GM19395 (cell line): Measurements from ENCODE around the gene MYMX.
"Not testable (repeated sequence)": the region's sequence is repeated elsewhere in the genome, so short reads cannot be mapped to it uniquely, and the experiment has no call there.

Experiments used
- ATAC-seq: cut with Tn5 transposase; IDR thresholded peaks from one replicate; pipeline ENCODE4 v1.9.1; 2021; ENCODE audit warnings: mild to moderate bottlenecking, moderate library complexity; ENCODE audit not compliant: unreplicated experiment

MYMX gene

DNA sequence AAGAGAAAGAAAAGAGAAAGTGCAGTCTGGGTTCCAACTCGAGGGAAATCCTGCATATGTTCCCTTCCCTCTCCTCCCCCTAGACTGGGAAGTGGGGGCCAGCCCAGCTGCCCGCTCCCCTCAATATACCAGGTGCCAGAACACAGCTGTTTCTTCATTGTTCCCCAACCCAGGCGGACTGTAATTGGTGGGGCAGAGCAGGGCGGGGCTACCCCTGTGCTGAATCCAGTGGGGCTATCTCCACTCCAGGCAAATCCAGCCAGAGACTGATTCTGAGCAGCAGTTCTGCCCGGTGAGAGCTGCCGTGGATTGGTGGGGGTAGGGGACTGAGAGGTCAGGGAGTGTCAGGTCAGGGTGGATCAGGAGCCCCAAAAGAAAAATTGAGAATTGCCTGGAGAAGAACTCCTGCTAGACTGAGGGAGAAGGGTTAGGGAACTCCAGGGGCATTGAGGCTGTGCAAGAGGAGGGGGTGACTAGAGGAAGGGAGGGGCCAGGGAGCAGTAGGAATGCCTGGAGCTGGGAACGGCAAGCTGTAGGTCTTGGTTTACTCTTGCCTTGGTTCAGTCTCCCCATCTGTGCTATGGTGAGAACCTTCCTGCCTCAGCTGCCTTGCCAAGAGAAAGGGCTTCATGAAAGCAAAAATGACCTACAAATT, at the start of gene MYMX:
MYMX (plus strand) TSS at position 250 of the 655 bp plus-strand sequence. CDS start 546 bp downstream, outside the sequence.
- no peak for ATAC-seq

DNA sequence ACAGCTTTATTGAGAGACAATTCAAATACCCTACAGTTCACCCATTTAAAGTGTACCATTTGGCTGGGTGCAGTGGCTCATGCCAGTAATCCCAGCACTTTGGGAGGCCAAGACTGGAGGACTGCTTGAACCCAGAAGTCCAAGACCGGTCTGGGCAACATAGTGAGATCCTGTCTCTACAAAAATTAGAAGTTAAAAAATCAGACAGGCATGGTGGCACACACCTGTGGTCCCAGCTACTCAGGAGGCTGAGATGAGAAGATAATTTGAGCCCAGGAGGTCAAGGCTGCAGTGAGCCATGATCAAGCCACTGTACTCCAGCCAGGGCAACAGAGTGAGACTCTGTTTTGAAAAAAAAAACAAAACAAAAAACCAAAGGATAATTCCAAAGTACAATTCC, 49.2 kb upstream of the MYMX start:
- ATAC-seq = no peak

GRCh38 chr6:44169154-44169553, 47.6 kb upstream of the MYMX start:
- ATAC-seq = no peak

GRCh38 chr6:44169886-44170570, 46.7 kb upstream of the MYMX start:
- ATAC-seq = no peak

- no peak for ATAC-seq
These were observed 44.7 kb upstream of the MYMX start for GRCh38 chr6:44171899-44172546.

DNA sequence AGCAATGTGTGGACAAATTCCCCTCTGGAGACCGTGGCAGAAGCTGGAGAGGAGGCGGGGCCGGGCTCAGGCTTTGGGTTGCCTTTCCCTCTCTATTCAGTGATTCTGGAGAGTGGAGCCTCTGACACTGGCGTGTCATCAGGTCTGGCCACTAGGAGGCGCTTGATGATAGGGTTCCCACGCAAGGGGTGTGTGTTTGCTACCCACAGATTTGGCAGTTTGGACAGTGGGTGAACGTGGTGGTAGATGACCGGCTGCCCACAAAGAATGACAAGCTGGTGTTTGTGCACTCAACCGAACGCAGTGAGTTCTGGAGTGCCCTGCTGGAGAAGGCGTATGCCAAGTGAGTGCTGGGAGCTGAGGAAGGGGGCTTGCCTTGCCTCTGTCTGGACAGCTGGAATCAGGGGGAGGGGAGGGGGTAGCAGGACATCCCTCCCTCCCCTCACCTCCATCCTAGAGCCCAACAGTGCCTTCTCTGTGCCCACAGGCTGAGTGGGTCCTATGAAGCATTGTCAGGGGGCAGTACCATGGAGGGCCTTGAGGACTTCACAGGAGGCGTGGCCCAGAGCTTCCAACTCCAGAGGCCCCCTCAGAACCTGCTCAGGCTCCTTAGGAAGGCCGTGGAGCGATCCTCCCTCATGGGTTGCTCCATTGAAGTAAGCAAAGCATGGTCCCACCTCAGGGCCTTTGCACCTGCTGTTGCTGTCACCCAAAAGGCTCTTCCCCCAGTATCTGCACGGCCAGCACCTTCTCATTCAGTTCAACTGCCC, 43.8 kb upstream of the MYMX start:
- peak; percentile 72 for ATAC-seq

DNA sequence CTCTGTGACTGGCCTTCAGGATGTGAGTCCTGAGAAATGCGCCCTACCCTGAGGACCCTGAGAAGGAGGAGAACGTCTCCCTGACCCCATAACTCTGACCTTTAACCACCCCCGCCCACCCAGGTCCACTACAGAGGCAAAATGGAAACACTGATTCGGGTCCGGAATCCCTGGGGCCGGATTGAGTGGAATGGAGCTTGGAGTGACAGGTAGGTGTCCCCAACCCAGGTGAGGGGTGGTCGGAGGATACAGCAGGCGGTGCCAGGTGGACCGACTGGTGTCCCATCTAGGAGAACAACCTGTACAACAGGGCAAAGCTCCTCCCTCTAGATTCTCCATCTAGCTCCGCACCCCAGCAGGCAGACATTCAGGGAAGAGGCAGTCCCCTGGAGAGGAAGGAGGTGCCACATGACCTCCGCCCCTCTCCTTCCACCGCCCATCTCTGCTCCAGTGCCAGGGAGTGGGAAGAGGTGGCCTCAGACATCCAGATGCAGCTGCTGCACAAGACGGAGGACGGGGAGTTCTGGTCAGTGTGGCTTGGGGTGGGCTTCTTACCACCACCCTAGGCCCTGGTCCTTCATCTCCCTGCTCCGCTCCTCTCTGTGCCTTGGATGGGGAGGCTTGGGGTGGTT, 40.5 kb upstream of the MYMX start:
- ATAC-seq = no peak

GRCh38 chr6:44176762-44177509, 39.8 kb upstream of the MYMX start:
- peak; percentile 59 for ATAC-seq

DNA sequence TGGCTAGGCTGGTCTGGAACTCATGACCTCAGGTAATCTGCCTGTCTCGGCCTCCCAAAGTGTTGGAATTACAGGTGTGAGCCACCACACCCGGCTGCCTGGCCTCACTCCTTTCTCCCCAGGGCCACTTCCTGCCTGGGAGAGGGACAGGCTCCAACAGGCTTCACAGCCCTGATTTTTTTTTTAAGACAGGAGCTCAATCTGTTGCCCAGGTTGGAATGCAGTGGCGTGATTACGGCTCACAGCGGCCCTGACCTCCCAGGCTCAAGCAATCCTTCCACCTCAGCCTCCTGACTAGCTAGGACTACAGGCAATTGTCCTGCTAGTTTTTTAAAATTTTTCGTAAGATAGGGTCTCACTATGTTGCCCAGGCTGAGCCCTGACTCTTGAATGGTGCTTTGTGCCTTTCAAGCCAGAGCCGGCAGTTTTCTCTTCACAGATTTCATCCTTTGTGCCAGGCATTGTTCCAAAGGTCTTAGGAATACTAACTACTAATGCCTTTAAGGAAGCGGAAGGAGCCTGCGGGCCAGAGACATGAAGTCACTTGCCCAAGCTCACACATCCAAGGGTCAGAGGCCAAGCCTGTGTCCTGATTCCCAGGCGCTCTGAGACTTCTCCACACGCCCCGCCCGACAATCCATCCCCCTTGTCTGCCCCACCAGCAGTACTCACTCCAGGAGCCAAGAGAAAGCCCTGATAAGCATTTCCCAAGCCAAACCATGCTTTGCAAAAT, 38.9 kb upstream of the MYMX start:
- no peak for ATAC-seq

GRCh38 chr6:44178424-44179071, 38.2 kb upstream of the MYMX start:
- no peak for ATAC-seq

- no peak for ATAC-seq
These were observed 37.6 kb upstream of the MYMX start for GRCh38 chr6:44179072-44179536.

GRCh38 chr6:44179648-44180047, 37.1 kb upstream of the MYMX start:
- ATAC-seq = no peak

DNA sequence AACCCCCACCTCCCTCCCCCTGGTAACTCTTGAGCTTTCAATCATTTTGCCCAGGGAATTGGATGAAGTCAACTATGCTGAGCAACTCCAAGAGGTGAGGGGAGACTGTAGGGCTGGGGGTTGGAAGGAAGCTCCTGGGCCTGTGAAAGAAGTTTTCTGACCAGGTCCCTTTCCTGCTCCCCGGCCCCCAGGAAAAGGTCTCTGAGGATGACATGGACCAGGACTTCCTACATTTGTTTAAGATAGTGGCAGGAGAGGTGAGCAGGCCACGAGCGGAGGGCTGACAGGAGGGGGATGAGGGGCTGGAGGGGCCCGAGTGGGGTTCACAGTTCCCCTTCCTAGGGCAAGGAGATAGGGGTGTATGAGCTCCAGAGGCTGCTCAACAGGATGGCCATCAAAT, 36.3 kb upstream of the MYMX start:
- ATAC-seq = no peak

- ATAC-seq = no peak
These were observed 35.8 kb upstream of the MYMX start for GRCh38 chr6:44180886-44181285.

DNA sequence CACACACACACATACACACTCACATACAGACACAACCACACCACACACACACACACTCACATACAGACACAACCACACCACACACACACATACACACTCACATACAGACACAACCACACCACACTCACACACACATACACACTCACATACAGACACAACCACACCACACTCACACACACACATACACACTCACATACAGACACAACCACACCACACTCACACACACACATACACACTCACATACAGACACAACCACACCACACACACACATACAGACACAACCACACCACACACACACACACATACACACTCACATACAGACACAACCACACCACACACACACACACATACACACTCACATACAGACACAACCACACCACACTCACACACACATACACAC, 34.9 kb upstream of the MYMX start:
- ATAC-seq = not testable (repeated sequence)

GRCh38 chr6:44182911-44183390, 33.8 kb upstream of the MYMX start:
- no peak for ATAC-seq

GRCh38 chr6:44183783-44184182, 32.9 kb upstream of the MYMX start:
- no peak for ATAC-seq

GRCh38 chr6:44185356-44185755, 31.4 kb upstream of the MYMX start:
- ATAC-seq = not testable (repeated sequence)
